Epithelial cell of proximal tubule (primary cell): ENCODE results near the gene DMP1. TPM values are rescaled to one million over a fixed set of nuclear protein-coding genes. Genes with fewer than 3 reads are reported as not detected.

Source experiments
- DNase-seq: peaks from one replicate; pipeline ENCODE4 v3.0.0-alpha.2; 2011; ENCODE audit warnings: low read depth
- H3K4me3 ChIP-seq: 2 replicates; pipeline ENCODE4 v1.5.1; 2011; ENCODE audit warnings: low read depth, mild to moderate bottlenecking, low read length
- CTCF ChIP-seq: conservative IDR thresholded peaks from 2 replicates; pipeline ENCODE4 v1.5.1; 2012; ENCODE audit warnings: low read depth, mild to moderate bottlenecking, low read length
- total RNA-seq: library from RNA; depleted of rRNA; stranded (reverse); fragments of >200 nt; gene quantifications from 2 replicates; pipeline ENCODE4 v1.2.3, GENCODE V29; 2015

The DMP1 gene
- total RNA-seq, 1 donor from 2014 or later = not detected

- no peak overlapping the region for H3K4me3 ChIP-seq
- TF ChIP-seq CTCF = no peak
- DNase-seq = no peak
Measured at GRCh38 chr4:87651941-87652340, 1.9 kb downstream of the DMP1 start.

- no peak overlapping the region for H3K4me3 ChIP-seq
- DNase-seq = no peak
- no peak for TF ChIP-seq CTCF
Measured at GRCh38 chr4:87654487-87655044, 4.5 kb downstream of the DMP1 start.

GRCh38 chr4:87657525-87657924 lies 7.4 kb downstream of the DMP1 start:
- no peak overlapping the region for H3K4me3 ChIP-seq
- peak; percentile 79 for DNase-seq
- no peak for TF ChIP-seq CTCF

- no peak for TF ChIP-seq CTCF
- peak; percentile 53 for DNase-seq
- no peak overlapping the region for H3K4me3 ChIP-seq
Measured at GRCh38 chr4:87659247-87659931, 9.3 kb downstream of the DMP1 start.

- no peak for TF ChIP-seq CTCF
- no peak overlapping the region for H3K4me3 ChIP-seq
- DNase-seq = no peak
Measured at GRCh38 chr4:87662871-87663270, 12.8 kb downstream of the DMP1 start.

- no peak for DNase-seq
- TF ChIP-seq CTCF = no peak
- no peak overlapping the region for H3K4me3 ChIP-seq
Measured at GRCh38 chr4:87669373-87669772, 19.3 kb downstream of the DMP1 start.

GRCh38 chr4:87677731-87678130 lies 27.7 kb downstream of the DMP1 start:
- H3K4me3 ChIP-seq = no peak overlapping the region
- no peak for TF ChIP-seq CTCF
- no peak for DNase-seq
